Panc1 (cell line): ENCODE measurements around the gene RBMX. TPM values are rescaled to one million over a fixed set of nuclear protein-coding genes. Genes with fewer than 3 reads are reported as not detected.
A peak's percentile ranks its signal among the peaks of the same experiment; 100 is the strongest.

ENCODE experiments used
- ATAC-seq: fragments of 200-7000 bp; cut with Tn5 transposase; 2 replicates; pipeline ENCODE4 v1.9.1; 2020; ENCODE audit warnings: mild to moderate bottlenecking, moderate library complexity
- BruUV-seq: library from RNA; stranded (reverse); fragments of 400-500 nt; replicated peaks from 2 replicates; lab custom pipeline; 2021; lab: Mats Ljungman, UMichigan
- CTCF ChIA-PET: fragments of 300-600 bp; sonication (Branson Sonifier 250); formaldehyde crosslinking; loops from one replicate; lab custom pipeline; 2022; ENCODE audit warnings: antibody characterized with exemption; lab: Charles Lee
- POLR2A ChIA-PET: fragments of 300-600 bp; sonication (Branson Sonifier 250); formaldehyde crosslinking; loops from one replicate; lab custom pipeline; 2022; ENCODE audit warnings: antibody characterized with exemption; lab: Charles Lee
- DNase-seq: peaks from one replicate; pipeline ENCODE4 v3.0.0-alpha.2; 2010; ENCODE audit warnings: low read depth, low spot score
- H3K27ac ChIP-seq: 2 replicates; pipeline ENCODE4 v1.5.1; 2011; ENCODE audit warnings: mild to moderate bottlenecking, low read length, inconsistent platforms
- H3K27me3 ChIP-seq: fragments of 200-500 bp; sonication (Bioruptor generic); 2 replicates; pipeline ENCODE4 v1.6.0; 2014; ENCODE audit warnings: low read length, inconsistent platforms; ENCODE audit not compliant: control insufficient read depth, insufficient read depth
- H3K36me3 ChIP-seq: fragments of 200-500 bp; sonication (Bioruptor generic); 2 replicates; pipeline ENCODE4 v1.5.1; 2014; ENCODE audit warnings: inconsistent platforms, mild to moderate bottlenecking, low read length, moderate library complexity; ENCODE audit not compliant: control insufficient read depth, insufficient read depth
- H3K4me1 ChIP-seq: 2 replicates; pipeline ENCODE4 v1.5.1; 2011; ENCODE audit warnings: inconsistent platforms, mild to moderate bottlenecking, low read length, moderate library complexity; ENCODE audit not compliant: control insufficient read depth, insufficient read depth
- H3K4me3 ChIP-seq, 2 experiments: 2 replicates each; pipeline ENCODE4 v1.5.1; 2011 to 2012; ENCODE audit warnings: low read depth in 2 of 2, low read length in 2 of 2, mild to moderate bottlenecking in 2 of 2, inconsistent platforms in 1 of 2, moderate library complexity in 1 of 2
- H3K9me3 ChIP-seq: fragments of 200-500 bp; sonication (Bioruptor generic); 2 replicates; pipeline ENCODE4 v1.5.1; 2014; ENCODE audit warnings: low read depth, mild to moderate bottlenecking, inconsistent platforms, low read length, moderate library complexity; ENCODE audit not compliant: control insufficient read depth, insufficient read depth
- CTCF ChIP-seq: fragments of 450-650 bp; IDR thresholded peaks from 2 replicates; pipeline ENCODE4 v1.5.1; 2017; ENCODE audit warnings: mild to moderate bottlenecking
- POLR2AphosphoS5 ChIP-seq: IDR thresholded peaks from 2 replicates; pipeline ENCODE4 v1.6.1; 2012; ENCODE audit warnings: mild to moderate bottlenecking, low read depth, low read length, moderate library complexity
- REST ChIP-seq, 2 experiments: IDR thresholded peaks; 2 replicates each; pipeline ENCODE4 v1.6.1; 2011 to 2012; ENCODE audit warnings: low read depth in 2 of 2, control low read depth in 1 of 2, low read length in 1 of 2, mild to moderate bottlenecking in 1 of 2, moderate library complexity in 1 of 2; ENCODE audit not compliant: insufficient read depth in 1 of 2
- SIN3A ChIP-seq: IDR thresholded peaks from 2 replicates; pipeline ENCODE4 v1.6.1; 2012; ENCODE audit warnings: low read depth, mild to moderate bottlenecking, low read length, moderate library complexity, borderline replicate concordance; ENCODE audit not compliant: insufficient read depth
- TCF7L2 ChIP-seq: IDR thresholded peaks from 2 replicates; pipeline ENCODE4 v1.6.1; 2011; ENCODE audit warnings: mild to moderate bottlenecking, low read depth, low read length, inconsistent platforms
- in situ Hi-C: cut with HindIII; loops from 2 replicates; pipeline ENCODE4 v1.10.0; 2016; ENCODE audit warnings: low sequenced_read_pairs, low pct_unique_long_range_greater_than_20kb
- intact Hi-C: fragments of 100-400 bp; cut with micrococcal nuclease; formaldehyde crosslinking; loops from one replicate; pipeline ENCODE4 v1.10.0; 2022; ENCODE audit not compliant: unreplicated experiment
- total RNA-seq: library from RNA; stranded (reverse); gene quantifications from one replicate; pipeline ENCODE4 v1.2.1, GENCODE V29; 2021; ENCODE audit not compliant: unreplicated experiment

RBMX gene
- total RNA-seq, 1 experiment from 2014 or later = 239 TPM

- ChIA-PET POLR2A (no interaction called here), CTCF (no interaction called here)
- ATAC-seq (no peak), DNase-seq (no peak)
- H3K4me1 ChIP-seq = no peaks in the 10 kb centered on the region
- no peak overlapping the region for H3K4me3 ChIP-seq
- H3K36me3 ChIP-seq = peaks cover 9% of the 10 kb centered on the region
- H3K27me3 ChIP-seq = no peaks in the 10 kb centered on the region
- in situ Hi-C loops (no loop called here), intact Hi-C loops (no loop called here)
- no peak overlapping the region for H3K27ac ChIP-seq
- H3K9me3 ChIP-seq = no peaks in the 10 kb centered on the region
- TF ChIP-seq CTCF = no peak
- TF ChIP-seq TCF7L2 = no peak
- no peak for TF ChIP-seq POLR2AphosphoS5
- no peak for TF ChIP-seq REST (IDR thresholded peaks at IDR 0.05; ENCODE audit: insufficient read depth in 1 of 2, low read depth in 2 of 2, low read length in 1 of 2)
- TF ChIP-seq SIN3A = no peak
- BruUV-seq = TSS peak; percentile 36
Observed at GRCh38 chrX:136847874-136848273, 32.7 kb downstream of the RBMX start.

GRCh38 chrX:136839196-136839595, 41.3 kb downstream of the RBMX start:
- DNase-seq (no peak), ATAC-seq (no peak)
- ChIA-PET CTCF (no interaction called here), POLR2A (no interaction called here)
- no peak for TF ChIP-seq REST (IDR thresholded peaks at IDR 0.05; ENCODE audit: insufficient read depth in 1 of 2, low read depth in 2 of 2, low read length in 1 of 2)
- no peak for TF ChIP-seq SIN3A
- no peak for TF ChIP-seq POLR2AphosphoS5
- no peak for TF ChIP-seq TCF7L2
- TF ChIP-seq CTCF = no peak
- intact Hi-C loops = no loop called here
- no TSS peak for BruUV-seq
- Histone ChIP-seq H3K36me3 (peaks cover 2% of the 10 kb centered on the region; the same call in 1 of the 2 replicates), H3K4me1 (no peaks in the 10 kb centered on the region), H3K4me3 (no peak overlapping the region), H3K9me3 (no peaks in the 10 kb centered on the region), H3K27me3 (no peaks in the 10 kb centered on the region), H3K27ac (no peak overlapping the region)
- in situ Hi-C loops = no loop called here
